MCF 10A (cell line): ENCODE results near the gene RBM47. TPM values are rescaled to one million over a fixed set of nuclear protein-coding genes. Genes with fewer than 3 reads are reported as not detected.

ENCODE experiments used
- BruUV-seq: library from RNA; stranded (reverse); fragments of 400-500 nt; replicated peaks from 2 replicates; lab custom pipeline; 2021; lab: Mats Ljungman, UMichigan
- CTCF ChIA-PET: fragments of 300-600 bp; sonication (Branson Sonifier 250); formaldehyde crosslinking; extraction: SDS; loops from one replicate; lab custom pipeline; 2021; ENCODE audit warnings: antibody characterized with exemption, inconsistent platforms; lab: Yijun Ruan, JAX
- POLR2A ChIA-PET: fragments of 300-600, 350-650 bp; sonication (Branson Sonifier 250); formaldehyde crosslinking; extraction: SDS; loops from one replicate; lab custom pipeline; 2020; ENCODE audit warnings: antibody characterized with exemption, inconsistent platforms; lab: Yijun Ruan, JAX
- DNase-seq: peaks from one replicate; pipeline ENCODE4 v3.0.0-alpha.2; 2018; ENCODE audit not compliant: unreplicated experiment
- H3K27ac Mint-ChIP-seq: one replicate; pipeline ENCODE4 v1.8.0; 2022; ENCODE audit warnings: mild to moderate bottlenecking, low read depth, mixed read lengths; ENCODE audit not compliant: unreplicated experiment
- H3K27me3 Mint-ChIP-seq: one replicate; pipeline ENCODE4 v1.8.0; 2022; ENCODE audit warnings: mixed read lengths; ENCODE audit not compliant: insufficient read depth, unreplicated experiment
- H3K36me3 Mint-ChIP-seq: one replicate; pipeline ENCODE4 v1.8.0; 2022; ENCODE audit warnings: mild to moderate bottlenecking, moderate library complexity, mixed read lengths; ENCODE audit not compliant: insufficient read depth, unreplicated experiment
- H3K4me1 Mint-ChIP-seq: one replicate; pipeline ENCODE4 v1.8.0; 2022; ENCODE audit warnings: mixed read lengths; ENCODE audit not compliant: insufficient read depth, unreplicated experiment
- H3K4me3 Mint-ChIP-seq: one replicate; pipeline ENCODE4 v1.8.0; 2022; ENCODE audit warnings: mild to moderate bottlenecking, moderate library complexity, mixed read lengths; ENCODE audit not compliant: unreplicated experiment
- H3K9me3 Mint-ChIP-seq: one replicate; pipeline ENCODE4 v1.8.0; 2022; ENCODE audit warnings: mixed read lengths; ENCODE audit not compliant: unreplicated experiment
- intact Hi-C: fragments of 100-400 bp; cut with micrococcal nuclease; formaldehyde crosslinking; loops from 2 replicates; pipeline ENCODE4 v1.14.1; 2022
- total RNA-seq: library from RNA; stranded (reverse); gene quantifications from 2 replicates; pipeline ENCODE4 v1.2.3, GENCODE V29; 2022
- TF ChIP-seq, protein P1 (sequence below): fragments of 200-600 bp; IDR thresholded peaks from one replicate; pipeline ENCODE4 v1.8.0; 2022; ENCODE audit warnings: antibody characterized with exemption, mild to moderate bottlenecking; ENCODE audit not compliant: unreplicated experiment

The RBM47 gene
- total RNA-seq, 1 experiment from 2014 or later, result 1.8 TPM

DNA sequence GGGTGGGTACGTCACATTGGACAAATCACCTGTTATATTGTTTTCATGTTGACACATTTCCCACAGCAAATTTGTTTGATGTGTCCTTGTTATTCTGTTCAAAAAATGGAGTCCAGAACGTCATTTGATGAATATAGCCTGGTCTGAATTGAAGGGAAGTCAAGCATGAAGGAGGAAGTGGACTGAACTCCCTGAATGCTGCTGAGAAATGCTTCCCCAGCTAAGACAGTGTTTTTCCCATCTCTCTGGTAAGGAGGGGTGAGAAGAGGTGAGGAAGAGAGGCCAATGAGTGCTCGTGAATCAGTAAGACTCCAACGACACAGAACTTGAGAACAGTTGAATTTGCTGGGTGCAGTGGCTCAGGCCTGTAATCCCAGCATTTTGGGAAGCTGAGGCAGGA, 127.4 kb downstream of the RBM47 start:
- H3K27me3 Mint-ChIP-seq, result no peaks in the 10 kb centered on the region
- H3K27ac Mint-ChIP-seq, result no peak overlapping the region
- no peaks in the 10 kb centered on the region for H3K4me1 Mint-ChIP-seq
- H3K36me3 Mint-ChIP-seq, result no peaks in the 10 kb centered on the region
- CTCF ChIA-PET, result interaction anchor here (0.5 to 0.6 kb wide), 2 partner anchors 98 to 273 kb away, joined by 3 to 4 read pairs; no protein-coding TSS in a partner anchor
- no TSS peak for BruUV-seq
- DNase-seq, result no peak
- no peaks in the 10 kb centered on the region for H3K9me3 Mint-ChIP-seq
- TF ChIP-seq, protein P1, sequence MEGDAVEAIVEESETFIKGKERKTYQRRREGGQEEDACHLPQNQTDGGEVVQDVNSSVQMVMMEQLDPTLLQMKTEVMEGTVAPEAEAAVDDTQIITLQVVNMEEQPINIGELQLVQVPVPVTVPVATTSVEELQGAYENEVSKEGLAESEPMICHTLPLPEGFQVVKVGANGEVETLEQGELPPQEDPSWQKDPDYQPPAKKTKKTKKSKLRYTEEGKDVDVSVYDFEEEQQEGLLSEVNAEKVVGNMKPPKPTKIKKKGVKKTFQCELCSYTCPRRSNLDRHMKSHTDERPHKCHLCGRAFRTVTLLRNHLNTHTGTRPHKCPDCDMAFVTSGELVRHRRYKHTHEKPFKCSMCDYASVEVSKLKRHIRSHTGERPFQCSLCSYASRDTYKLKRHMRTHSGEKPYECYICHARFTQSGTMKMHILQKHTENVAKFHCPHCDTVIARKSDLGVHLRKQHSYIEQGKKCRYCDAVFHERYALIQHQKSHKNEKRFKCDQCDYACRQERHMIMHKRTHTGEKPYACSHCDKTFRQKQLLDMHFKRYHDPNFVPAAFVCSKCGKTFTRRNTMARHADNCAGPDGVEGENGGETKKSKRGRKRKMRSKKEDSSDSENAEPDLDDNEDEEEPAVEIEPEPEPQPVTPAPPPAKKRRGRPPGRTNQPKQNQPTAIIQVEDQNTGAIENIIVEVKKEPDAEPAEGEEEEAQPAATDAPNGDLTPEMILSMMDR, result no peak
- H3K4me3 Mint-ChIP-seq, result no peak overlapping the region
- POLR2A ChIA-PET, result interaction anchor here (0.6 to 0.9 kb wide), 3 partner anchors 10 to 235 kb away, joined by 3 read pairs; no protein-coding TSS in a partner anchor
- intact Hi-C loops, result no loop called here

DNA sequence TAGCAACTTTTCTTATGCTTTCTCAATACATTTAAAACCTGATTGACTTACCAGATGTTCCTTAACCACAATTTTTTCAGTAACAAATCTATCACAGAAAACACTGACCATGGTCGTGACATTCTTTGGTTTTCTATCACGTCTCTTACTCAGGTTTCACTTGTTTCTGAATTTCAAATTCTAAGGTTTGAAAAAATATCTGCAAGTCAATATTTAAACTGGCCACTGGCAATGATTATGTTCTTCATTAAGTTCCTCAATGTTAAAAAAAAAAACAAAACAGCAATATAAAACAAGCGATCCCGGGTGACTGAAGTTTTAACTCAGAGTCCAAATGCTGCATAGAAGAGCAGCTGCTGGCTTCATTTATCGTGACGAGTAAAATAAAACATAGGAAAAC, 128.9 kb downstream of the RBM47 start:
- CTCF ChIA-PET, result no interaction called here
- no peak overlapping the region for H3K4me3 Mint-ChIP-seq
- POLR2A ChIA-PET, result interaction anchor here (0.6 kb wide), 1 partner anchor 348 kb away, joined by 5 read pairs; no protein-coding TSS in a partner anchor
- H3K36me3 Mint-ChIP-seq, result no peaks in the 10 kb centered on the region
- intact Hi-C loops, result no loop called here
- no peak for DNase-seq
- no TSS peak for BruUV-seq
- no peaks in the 10 kb centered on the region for H3K4me1 Mint-ChIP-seq
- H3K27ac Mint-ChIP-seq, result no peak overlapping the region
- H3K27me3 Mint-ChIP-seq, result no peaks in the 10 kb centered on the region
- no peaks in the 10 kb centered on the region for H3K9me3 Mint-ChIP-seq
- TF ChIP-seq, protein P1, result no peak

DNA sequence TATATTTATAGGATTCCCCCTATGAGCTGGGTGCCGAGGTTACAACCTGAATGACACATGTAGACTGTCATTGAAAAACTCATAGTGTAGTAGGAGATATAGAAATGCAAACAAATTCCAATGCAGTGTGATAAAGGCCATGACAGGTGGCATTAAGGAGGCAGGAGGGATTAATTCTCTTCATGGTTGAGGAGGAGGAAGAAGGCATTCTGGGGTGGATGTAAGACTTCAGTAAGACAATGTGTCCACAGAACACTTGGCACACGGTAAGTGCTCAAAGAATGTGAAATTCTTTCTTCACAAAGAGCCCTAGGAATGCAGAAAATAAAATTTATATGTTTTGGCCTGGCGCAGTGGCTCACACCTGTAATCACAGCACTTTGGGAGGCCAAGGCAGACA, 136.5 kb downstream of the RBM47 start:
- TF ChIP-seq, protein P1, result no peak
- intact Hi-C loops, result no loop called here
- H3K4me3 Mint-ChIP-seq, result no peak overlapping the region
- H3K27me3 Mint-ChIP-seq, result no peaks in the 10 kb centered on the region
- no peak overlapping the region for H3K27ac Mint-ChIP-seq
- no TSS peak for BruUV-seq
- H3K9me3 Mint-ChIP-seq, result no peaks in the 10 kb centered on the region
- ChIA-PET CTCF (interaction anchor here (1.3 to 1.5 kb wide), 2 partner anchors 84 to 168 kb away, joined by 4 read pairs; no protein-coding TSS in a partner anchor), POLR2A (no interaction called here)
- peaks cover 5% of the 10 kb centered on the region for H3K4me1 Mint-ChIP-seq
- DNase-seq, result no peak
- no peaks in the 10 kb centered on the region for H3K36me3 Mint-ChIP-seq

DNA sequence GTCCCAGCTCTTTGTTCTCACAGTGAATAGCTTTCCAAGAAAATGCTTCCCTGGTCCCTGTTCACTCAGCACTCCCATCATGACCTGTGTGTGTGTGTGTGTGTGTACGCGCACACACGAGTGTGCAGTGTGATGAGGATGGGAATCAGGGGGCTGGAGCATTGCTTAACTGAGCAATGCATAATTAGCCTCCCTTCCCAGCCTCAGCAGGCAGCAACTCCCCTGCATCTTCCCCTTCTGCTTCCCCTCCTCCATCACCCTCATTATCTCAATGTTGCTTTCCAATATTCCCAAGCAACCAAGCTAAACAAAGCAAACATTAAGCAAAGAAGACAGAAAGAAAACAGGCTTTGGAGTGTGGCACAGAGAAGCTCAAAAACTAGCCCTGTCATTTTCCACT, 137.0 kb downstream of the RBM47 start:
- DNase-seq, result no peak
- Mint-ChIP-seq H3K27ac (no peak overlapping the region), H3K4me3 (no peak overlapping the region), H3K4me1 (peaks cover 5% of the 10 kb centered on the region), H3K27me3 (no peaks in the 10 kb centered on the region), H3K9me3 (no peaks in the 10 kb centered on the region), H3K36me3 (no peaks in the 10 kb centered on the region)
- BruUV-seq, result no TSS peak
- CTCF ChIA-PET, result interaction anchor here (1.3 to 1.5 kb wide), 2 partner anchors 85 to 167 kb away, joined by 4 read pairs; no protein-coding TSS in a partner anchor
- TF ChIP-seq, protein P1, result no peak
- POLR2A ChIA-PET, result interaction anchor here (0.6 kb wide), 1 partner anchor 70 kb away, joined by 3 read pairs; no protein-coding TSS in a partner anchor
- intact Hi-C loops, result no loop called here
